Left ventricle myocardium superior (tissue), 1 donor: ENCODE data around the gene ELMO1. TPM values are rescaled to one million over a fixed set of nuclear protein-coding genes. Genes with fewer than 3 reads are reported as not detected.

Experiments
- ATAC-seq: fragments of 200-7000 bp; cut with Tn5 transposase; one replicate; pipeline ENCODE4 v1.9.1; 2020; ENCODE audit warnings: mild to moderate bottlenecking, moderate library complexity
- DNase-seq: peaks from one replicate; pipeline ENCODE4 v3.0.0-alpha.2; 2020
- intact Hi-C: fragments of 100-400 bp; cut with micrococcal nuclease; formaldehyde crosslinking; loops from one replicate; pipeline ENCODE4 v1.11.0; 2022
- long read RNA-seq: library from polyadenylated mRNA; unstranded; transcript quantifications from one replicate; pipeline ENCODE4 v2.0.0, GENCODE V29; 2021
- total RNA-seq: library from RNA; stranded (reverse); fragmentation: NEBNext Ultra II Directional; extraction: Animal tissue kit (Norgen Biotek cat#: 25700); gene quantifications from one replicate; pipeline ENCODE4 v1.2.1, GENCODE V29; 2021
- donor health status: DM: no; HTN: yes; CAD: no; lungs with severe emphysema.

ELMO1 gene, protein sequence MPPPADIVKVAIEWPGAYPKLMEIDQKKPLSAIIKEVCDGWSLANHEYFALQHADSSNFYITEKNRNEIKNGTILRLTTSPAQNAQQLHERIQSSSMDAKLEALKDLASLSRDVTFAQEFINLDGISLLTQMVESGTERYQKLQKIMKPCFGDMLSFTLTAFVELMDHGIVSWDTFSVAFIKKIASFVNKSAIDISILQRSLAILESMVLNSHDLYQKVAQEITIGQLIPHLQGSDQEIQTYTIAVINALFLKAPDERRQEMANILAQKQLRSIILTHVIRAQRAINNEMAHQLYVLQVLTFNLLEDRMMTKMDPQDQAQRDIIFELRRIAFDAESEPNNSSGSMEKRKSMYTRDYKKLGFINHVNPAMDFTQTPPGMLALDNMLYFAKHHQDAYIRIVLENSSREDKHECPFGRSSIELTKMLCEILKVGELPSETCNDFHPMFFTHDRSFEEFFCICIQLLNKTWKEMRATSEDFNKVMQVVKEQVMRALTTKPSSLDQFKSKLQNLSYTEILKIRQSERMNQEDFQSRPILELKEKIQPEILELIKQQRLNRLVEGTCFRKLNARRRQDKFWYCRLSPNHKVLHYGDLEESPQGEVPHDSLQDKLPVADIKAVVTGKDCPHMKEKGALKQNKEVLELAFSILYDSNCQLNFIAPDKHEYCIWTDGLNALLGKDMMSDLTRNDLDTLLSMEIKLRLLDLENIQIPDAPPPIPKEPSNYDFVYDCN
- total RNA-seq, result 13.0 TPM
- long read RNA-seq, full-length matches to known transcripts, result 3 of 5 reads
- long read RNA-seq, partial matches to known transcripts, result 1 of 5 reads
- long read RNA-seq, other reads (novel, unspliced or antisense), result 1 of 5 reads

DNA sequence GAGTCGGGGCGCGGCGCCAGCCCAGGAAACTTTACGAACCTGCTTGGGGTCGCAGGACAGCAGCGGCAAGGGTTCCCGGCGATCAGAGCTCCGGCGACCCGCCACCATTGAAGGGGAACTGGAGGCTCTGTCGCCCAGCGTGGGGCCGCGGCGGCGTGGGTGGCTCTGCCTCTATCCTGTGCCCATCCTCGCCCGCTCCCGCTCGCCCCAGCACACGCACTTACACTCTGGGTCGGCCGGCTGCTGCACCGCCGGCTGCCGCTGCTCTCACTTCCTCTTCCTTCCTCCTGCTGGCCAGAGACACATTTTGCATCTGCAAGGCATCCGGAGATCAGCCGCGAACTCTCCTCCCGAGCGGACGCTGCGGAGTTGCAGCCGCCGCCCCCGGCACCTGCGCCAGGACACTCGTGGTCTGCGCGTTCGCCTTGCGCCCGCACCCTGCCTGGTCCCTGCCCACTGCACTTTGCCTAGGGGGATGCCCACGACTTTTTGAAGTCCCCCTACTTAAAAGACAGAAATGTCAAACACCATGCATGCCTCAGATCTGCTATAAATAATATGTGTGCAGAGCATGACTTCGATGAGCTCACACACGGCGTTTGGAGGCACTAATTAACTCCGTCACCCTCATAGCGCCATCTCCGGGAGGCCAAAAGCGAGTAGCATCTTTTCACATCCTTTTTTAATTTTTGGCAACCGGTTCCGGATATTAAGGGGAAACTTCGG lies at the start of gene ELMO1:
Gene ELMO1, minus strand, starts transcription at position 229 of the 726 bp plus-strand sequence. CDS start 106,174 bp downstream, outside the sequence.
- ATAC-seq (peak; percentile 89), DNase-seq (peak; percentile 83)
- intact Hi-C loops, result no loop called here

DNA sequence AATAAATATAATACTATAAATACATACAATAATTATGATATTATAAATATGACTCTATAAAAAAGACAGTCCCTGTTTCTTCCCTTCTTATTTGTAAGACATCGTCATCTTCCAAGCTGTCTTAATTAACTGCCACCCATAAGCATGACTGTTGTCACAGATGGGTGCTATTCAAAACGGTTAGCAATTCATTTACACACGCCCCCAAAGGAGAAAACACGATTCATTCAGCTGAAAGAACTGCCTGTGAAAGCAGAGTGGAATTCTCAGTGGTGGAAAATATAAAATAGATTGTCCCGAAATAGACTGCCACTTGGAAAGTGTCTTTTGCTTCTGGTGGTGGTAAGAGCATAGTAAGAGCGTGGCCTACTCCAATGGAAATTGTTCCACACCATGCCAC lies 48.9 kb upstream of the ELMO1 start:
- intact Hi-C loops, result no loop called here
- DNase-seq (no peak), ATAC-seq (no peak)

DNA sequence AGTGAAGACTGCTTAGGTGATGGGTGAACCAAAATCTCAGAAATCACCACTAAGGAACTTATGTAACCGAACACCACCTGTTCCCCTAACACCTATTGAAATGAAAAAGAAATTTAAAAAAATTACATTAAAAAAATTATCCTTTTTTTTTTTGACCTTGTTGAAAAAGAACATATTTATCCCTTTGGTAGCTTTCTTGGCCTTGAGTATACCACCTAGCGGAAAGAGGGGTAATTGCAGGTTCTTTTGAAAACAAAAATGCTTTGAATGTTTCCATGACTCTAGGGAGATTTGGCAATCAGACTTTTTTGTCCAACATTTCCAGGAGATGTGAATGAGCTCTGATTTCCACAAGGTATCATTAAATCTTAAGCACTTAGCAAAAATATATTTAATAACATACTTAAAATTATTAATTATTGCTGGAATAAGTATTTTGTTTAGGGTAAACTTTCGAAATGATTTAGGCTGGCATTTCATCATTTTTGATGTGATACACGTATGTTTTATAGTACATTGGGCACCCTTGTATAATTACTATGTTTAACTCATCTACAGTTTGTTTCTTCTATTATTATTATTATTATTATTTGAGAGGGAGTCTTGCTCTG lies 47.0 kb upstream of the ELMO1 start:
- no peak for ATAC-seq
- intact Hi-C loops, result no loop called here

DNA sequence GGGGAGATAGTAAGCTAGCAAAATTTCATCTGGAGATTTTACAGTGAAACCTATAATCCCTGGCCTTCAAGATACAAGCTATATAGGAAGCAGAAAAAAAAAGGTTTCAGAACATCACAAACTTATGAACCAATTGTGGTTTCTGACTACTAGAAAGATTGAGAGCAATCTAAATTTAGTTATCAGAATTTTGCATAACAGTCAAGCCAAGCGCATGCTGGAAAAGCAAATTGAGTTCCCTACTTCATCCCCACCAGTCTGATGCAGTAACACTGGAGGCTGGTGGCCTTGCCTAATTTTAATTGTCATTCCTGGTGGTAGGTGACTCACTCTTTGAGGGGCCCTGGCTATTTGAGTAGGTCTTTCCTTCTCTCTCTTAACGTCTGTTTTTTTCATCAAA lies 46.3 kb upstream of the ELMO1 start:
- no peak for DNase-seq
- ATAC-seq, result no peak
- intact Hi-C loops, result no loop called here

More for the DNA sequence above, 47.0 kb upstream of the ELMO1 start:
- DNase-seq, result no peak

DNA sequence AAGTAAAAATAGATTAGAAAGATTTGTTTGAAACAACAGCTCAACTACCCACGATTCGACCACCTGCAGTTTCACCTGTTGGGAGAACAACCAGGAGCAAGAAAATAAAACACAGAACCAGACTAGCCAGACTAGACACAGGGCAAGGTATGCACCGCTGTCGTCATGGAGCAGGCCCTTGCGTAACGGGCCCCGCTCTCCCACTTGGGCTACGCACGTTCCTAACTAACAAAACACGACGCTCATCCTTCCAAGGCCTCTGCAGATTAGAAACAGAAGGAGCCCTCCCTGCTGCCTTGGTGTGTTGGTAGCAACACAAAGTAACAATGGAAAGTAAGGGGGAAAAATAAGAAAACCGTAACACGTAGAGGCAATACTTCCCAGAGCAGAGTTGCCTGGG lies 45.1 kb upstream of the ELMO1 start:
- intact Hi-C loops, result no loop called here
- DNase-seq, result no peak

DNA sequence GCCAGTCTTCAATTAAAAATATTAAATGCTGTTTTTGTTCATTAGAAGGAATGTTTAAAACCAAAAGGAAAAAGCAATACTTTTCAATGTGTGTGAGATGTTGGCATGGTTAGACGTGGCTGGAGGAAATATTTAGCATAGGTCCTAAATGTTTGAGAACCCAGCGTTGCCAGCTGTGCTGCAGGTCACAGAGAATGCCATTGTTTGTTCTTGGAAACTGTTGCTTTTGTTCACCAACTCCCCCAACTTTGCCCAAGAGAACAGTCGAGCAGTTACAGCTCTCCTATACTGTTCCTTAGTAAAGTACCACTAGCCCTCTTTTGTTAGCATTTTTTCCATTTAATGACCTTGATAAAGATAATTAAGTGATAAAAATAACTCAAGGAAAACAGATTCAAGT lies 44.5 kb upstream of the ELMO1 start:
- ATAC-seq (no peak), DNase-seq (no peak)
- intact Hi-C loops, result no loop called here

More for the DNA sequence above, 45.1 kb upstream of the ELMO1 start:
- ATAC-seq, result no peak

DNA sequence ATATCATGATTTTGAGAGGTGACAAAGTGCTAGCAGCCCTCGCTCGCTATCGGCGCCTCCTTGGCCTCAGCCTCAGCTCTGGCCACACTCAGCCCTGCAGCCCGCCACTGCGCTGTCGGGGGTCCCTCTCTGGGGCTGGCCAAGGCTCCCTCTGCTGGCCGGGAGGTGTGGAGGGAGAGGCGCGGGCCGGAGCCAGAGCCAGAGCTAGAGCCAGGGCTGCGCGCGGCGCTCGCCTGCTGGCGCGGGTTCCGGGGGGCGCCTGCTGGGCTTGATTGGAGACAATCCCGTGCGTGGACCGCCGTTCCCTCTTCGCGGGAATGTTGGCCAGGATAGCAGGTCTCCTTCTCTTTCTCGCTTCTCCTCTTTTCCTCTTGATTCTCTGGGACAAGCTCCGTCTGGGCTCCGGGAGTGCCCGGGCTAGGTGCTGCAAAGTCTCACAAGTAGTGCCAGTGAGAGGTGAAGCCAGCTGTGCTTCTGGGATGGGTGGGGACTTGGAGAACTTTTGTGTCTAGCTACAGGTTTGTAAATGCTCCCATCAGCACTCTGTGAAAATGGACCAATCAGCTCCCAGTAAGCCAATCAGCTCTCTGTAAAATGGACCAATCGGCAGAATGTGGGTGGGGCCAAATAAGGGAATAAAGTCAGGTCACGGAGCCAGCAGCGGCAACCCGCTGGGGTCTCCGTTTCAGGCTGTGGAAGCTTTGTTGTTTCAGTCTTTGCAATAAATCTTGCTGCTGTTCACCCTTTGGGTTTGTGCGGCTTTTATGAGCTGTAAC lies 43.4 kb upstream of the ELMO1 start:
- intact Hi-C loops, result no loop called here
- ATAC-seq, result no peak
- no peak for DNase-seq

DNA sequence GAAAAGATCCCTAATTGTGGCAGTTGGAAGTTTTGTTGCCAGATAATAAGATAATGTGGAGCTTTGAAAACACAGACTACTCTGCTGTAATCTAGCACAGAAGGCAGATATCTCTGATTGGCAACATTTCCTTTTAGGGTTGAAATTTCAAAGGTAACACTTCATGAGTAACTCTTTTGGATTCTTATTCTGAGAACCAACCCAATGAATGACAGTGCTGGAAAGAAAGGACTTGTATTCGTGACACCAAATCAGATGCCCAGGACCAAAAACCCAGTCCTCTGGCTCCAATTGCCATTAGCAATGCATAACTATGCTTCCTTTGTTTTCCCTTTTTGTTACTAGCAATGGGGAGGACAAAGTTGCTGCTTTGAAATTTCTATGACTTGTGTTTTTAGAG lies 41.0 kb upstream of the ELMO1 start:
- ATAC-seq (no peak), DNase-seq (no peak)
- intact Hi-C loops, result no loop called here

DNA sequence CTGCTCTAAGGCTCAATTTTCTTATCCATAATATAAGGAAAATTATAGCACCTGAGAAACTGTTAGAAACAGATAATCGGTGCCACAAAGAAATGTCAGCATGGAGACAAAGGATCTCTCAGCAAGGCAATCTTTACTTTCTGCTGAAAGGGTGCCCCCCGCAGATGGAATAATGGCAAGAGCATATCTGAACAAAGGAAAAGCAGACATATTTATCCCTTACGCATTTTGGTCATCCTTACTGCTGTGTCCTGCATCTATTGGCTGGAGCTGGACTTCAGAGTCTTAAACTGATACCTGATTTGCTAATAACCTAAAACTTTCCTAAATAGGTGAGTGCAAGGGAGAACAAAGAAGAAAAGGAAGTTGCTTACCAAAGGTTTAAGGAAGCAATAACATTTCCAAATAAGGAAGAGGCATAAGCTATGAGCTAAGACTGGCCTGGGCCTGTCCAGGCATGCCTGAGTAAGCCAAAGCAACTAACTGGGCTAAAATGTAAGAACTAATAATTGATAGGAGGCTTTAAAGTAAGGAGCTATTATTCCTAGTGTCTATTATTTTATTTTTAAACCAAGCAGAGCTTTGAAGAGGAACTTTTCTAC lies 39.6 kb upstream of the ELMO1 start:
- DNase-seq (no peak), ATAC-seq (no peak)
- intact Hi-C loops, result no loop called here

DNA sequence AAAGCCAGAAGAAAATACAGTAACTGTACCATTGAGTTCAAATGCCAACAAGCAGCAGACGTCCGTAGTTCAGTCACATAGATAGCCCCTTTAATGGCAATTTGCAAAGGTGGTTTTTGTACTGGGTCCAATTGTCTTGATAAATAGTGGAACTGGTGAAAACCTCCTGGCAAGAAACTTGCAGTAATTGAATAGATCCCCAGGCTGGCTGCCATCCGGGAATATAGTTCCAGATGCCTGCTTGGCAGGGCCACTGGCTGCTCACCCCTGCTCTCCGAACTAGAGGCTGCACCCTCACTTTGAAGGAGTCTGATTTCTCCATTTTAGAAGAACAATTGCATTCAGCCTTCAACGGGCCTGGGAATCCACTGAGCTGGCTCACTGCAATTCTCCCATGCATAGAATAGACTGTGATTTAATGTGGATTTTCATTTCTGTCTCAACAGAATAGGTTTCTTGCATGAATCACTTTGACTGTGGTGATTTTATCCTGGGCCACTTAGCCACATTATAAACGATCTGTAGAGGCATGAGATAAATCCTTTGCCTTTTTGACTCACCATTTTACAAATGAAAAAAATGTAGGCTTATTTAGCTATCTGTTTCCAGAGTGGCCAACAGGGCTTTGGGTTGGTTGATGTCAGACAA lies 35.9 kb upstream of the ELMO1 start:
- ATAC-seq (no peak), DNase-seq (no peak)
- intact Hi-C loops, result no loop called here

DNA sequence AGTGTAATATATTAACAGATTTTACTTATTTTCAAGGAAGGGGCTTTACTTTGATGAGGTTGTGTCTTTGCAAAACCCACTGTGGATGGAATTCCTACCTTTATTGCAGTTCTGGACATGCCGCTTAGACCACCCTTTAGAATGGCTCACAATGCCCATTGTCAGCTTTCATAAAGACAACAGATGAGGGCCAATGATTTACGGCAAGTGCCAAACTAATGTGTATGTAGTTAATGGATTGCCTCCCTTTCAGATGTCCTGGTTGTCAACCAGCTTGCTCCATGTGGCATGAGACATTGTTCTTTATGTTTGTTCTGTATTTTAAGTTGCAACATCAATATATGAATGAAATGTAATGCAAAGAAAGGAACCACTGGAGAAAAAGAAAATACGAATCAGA lies 35.0 kb upstream of the ELMO1 start:
- ATAC-seq (no peak), DNase-seq (no peak)
- intact Hi-C loops, result no loop called here

DNA sequence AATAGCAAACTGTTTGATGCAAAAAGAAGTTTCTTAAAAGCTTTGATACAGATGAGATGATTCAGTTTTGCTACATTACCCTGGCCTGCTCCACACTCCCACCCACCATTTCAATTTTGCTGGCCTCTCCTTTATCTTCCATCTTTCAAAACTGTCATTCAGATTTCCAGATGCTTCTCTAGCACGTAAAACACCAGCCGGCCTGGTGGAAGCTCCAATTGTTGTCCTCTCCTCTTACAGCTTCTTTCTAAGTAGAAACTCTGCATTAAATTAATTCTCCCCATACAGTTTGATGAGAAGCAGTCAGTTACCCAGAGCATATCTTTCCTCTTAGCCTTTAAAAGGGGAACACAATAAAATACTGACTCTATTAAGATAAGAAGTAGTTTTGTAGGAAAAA lies 34.3 kb upstream of the ELMO1 start:
- no peak for ATAC-seq
- intact Hi-C loops, result no loop called here
- DNase-seq, result no peak

DNA sequence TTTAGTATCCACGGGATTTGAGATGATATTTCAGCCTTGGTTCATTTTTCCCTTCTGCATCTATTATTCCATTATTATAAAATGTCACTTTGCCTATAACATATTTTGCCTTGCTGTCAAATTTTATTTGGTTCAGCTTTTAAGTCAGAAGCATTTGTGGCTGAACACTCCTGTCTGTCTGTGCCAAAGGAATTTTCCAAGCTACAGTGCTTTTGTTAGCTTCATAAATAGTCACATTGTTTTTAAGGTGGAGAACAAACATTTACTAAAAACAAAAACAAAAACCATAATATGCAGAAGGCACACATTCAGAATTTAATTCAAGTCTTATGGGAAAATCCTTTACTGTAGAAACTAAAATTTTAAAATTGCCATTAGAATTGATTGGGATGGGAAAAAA lies 33.8 kb upstream of the ELMO1 start:
- intact Hi-C loops, result no loop called here
- no peak for DNase-seq
- no peak for ATAC-seq

DNA sequence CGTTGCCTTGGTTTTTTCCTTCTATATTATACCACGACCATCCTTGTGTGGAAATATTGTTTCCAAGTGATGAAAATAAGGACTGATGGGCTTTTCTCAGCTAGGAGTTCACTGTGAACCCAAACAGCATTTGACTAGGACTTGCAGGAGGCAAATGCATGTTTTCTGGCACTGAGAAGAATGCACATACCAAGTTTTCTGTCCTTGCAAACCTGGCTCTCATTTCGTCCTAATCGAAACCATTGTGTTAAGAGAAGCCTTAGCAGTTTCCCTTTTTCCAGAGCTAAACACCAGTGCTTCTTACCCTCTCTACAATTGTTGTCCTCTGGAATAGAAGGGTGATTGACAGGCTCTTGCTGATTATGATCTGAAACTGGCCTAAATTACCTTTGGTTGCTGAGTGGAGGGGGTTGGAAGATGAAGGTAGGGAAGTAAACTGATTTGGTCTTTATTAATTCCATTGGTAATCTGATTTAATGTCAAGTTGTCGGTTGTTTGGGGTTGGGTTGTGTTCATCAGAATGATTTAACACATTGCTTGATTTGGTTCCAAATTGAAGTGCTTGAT lies 33.1 kb upstream of the ELMO1 start:
- intact Hi-C loops, result no loop called here
- DNase-seq, result no peak
- no peak for ATAC-seq

DNA sequence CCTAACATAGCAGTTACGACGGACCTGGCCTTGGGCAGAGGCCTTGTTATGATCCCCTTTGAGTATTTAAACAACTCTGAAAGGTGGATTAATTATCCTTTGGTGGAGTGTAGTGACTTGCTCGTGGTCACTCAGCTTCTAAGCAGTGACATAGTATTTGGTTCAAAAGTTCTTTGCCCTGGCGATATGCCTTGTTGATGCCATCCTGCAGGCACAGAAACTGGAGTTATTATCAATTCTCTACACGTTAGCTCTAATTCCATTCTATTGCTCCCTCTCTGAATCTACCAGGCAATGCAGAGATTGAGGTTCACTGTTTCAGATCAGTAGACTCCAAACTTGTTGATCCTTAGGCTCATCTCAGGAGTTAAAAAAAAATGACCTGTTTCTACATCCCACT lies 32.5 kb upstream of the ELMO1 start:
- ATAC-seq, result no peak
- intact Hi-C loops, result no loop called here
- no peak for DNase-seq

DNA sequence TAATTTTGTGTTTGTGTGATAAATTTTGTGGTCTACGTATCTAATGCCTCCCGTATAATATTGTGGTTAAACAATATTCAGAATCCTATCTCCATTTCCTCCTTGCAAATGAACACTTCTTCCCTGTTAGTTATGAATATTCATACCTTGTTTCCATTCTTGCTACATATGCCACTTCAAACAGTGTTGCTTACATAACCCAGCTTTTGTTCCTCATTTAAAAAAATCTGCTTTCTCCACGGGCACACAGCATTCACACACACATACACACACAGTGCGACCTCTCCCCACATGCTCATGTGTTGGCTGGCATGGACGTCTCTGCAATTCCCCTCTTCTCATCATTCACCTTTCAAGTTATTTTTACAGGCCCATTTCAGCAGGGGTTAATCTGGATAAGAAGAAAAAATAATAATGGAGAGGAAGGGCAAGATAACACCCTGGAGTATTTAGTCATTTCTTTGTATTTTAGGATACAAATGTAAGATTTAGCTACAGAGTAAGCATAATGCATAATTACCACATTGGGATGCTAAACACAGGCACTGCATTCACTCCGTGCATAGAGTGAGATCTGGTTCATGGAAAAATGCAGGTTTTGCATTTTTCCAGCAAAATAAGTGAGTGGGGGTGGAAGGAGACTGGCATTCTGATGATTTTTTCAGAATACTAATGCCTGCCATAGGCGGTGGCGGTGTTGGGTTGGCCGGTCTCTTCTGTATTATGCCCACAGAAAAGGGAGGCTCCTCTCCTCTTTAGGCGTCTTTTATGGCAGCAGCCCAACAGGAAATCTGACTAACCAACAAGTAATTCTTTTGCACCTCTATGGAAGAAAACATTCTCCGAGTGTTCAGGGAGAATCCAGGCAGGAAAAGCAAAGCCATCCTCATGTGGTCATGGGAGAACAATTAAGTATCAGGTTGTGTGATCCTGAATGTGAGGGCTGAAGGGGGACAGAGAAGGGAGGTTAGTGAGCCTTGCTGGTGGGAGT lies 31.7 kb upstream of the ELMO1 start:
- intact Hi-C loops, result no loop called here
- no peak for DNase-seq
- peak; percentile 29 for ATAC-seq
